HL-60 (cell line): Measurements from ENCODE around the gene PPM1H.

ENCODE experiments used
- DNase-seq, 2 experiments: peaks; one replicate each; pipeline ENCODE4 v3.0.0-alpha.2; 2010 to 2020; ENCODE audit warnings: low read depth in 1 of 2, low spot score in 1 of 2
- H3K27ac ChIP-seq: fragments of 250-450 bp; sonication (Bioruptor Pico); replicated peaks from 2 replicates; pipeline ENCODE4 v1.5.1; 2020; ENCODE audit warnings: mild to moderate bottlenecking, moderate library complexity
- H3K27me3 ChIP-seq: fragments of 250-450 bp; sonication (Bioruptor Pico); 2 replicates; pipeline ENCODE4 v1.5.1; 2021; ENCODE audit warnings: mild to moderate bottlenecking, moderate library complexity; ENCODE audit not compliant: insufficient read depth, poor library complexity, severe bottlenecking
- H3K4me3 ChIP-seq: replicated peaks from 2 replicates; pipeline ENCODE4 v1.5.1; 2011; ENCODE audit warnings: mild to moderate bottlenecking, control low read depth, low read length; ENCODE audit not compliant: insufficient read depth
- GABPA ChIP-seq: IDR thresholded peaks from 2 replicates; pipeline ENCODE4 v1.6.1; 2012; ENCODE audit warnings: low read depth
- POLR2AphosphoS5 ChIP-seq: IDR thresholded peaks from 2 replicates; pipeline ENCODE4 v1.6.1; 2012; ENCODE audit warnings: low read depth
- SPI1 ChIP-seq: IDR thresholded peaks from 2 replicates; pipeline ENCODE4 v1.6.1; 2012; ENCODE audit warnings: low read depth, mild to moderate bottlenecking, borderline replicate concordance
- TF ChIP-seq, protein P1 (sequence below): IDR thresholded peaks from one replicate; pipeline ENCODE4 v1.5.1; 2011; ENCODE audit warnings: low read length, control low read depth, inconsistent platforms; ENCODE audit not compliant: insufficient read depth
- TF ChIP-seq, protein P2 (sequence below): IDR thresholded peaks from 2 replicates; pipeline ENCODE4 v1.6.1; 2012; ENCODE audit warnings: low read depth; ENCODE audit not compliant: insufficient replicate concordance

The PPM1H gene

GRCh38 chr12:62709311-62709710, 225.6 kb downstream of the PPM1H start:
- no peak for DNase-seq
- no peaks in the 10 kb centered on the region for H3K27me3 ChIP-seq
- TF ChIP-seq SPI1 (no peak), POLR2AphosphoS5 (no peak), GABPA (no peak)
- TF ChIP-seq, protein P1, sequence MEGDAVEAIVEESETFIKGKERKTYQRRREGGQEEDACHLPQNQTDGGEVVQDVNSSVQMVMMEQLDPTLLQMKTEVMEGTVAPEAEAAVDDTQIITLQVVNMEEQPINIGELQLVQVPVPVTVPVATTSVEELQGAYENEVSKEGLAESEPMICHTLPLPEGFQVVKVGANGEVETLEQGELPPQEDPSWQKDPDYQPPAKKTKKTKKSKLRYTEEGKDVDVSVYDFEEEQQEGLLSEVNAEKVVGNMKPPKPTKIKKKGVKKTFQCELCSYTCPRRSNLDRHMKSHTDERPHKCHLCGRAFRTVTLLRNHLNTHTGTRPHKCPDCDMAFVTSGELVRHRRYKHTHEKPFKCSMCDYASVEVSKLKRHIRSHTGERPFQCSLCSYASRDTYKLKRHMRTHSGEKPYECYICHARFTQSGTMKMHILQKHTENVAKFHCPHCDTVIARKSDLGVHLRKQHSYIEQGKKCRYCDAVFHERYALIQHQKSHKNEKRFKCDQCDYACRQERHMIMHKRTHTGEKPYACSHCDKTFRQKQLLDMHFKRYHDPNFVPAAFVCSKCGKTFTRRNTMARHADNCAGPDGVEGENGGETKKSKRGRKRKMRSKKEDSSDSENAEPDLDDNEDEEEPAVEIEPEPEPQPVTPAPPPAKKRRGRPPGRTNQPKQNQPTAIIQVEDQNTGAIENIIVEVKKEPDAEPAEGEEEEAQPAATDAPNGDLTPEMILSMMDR = no peak
- TF ChIP-seq, protein P2, sequence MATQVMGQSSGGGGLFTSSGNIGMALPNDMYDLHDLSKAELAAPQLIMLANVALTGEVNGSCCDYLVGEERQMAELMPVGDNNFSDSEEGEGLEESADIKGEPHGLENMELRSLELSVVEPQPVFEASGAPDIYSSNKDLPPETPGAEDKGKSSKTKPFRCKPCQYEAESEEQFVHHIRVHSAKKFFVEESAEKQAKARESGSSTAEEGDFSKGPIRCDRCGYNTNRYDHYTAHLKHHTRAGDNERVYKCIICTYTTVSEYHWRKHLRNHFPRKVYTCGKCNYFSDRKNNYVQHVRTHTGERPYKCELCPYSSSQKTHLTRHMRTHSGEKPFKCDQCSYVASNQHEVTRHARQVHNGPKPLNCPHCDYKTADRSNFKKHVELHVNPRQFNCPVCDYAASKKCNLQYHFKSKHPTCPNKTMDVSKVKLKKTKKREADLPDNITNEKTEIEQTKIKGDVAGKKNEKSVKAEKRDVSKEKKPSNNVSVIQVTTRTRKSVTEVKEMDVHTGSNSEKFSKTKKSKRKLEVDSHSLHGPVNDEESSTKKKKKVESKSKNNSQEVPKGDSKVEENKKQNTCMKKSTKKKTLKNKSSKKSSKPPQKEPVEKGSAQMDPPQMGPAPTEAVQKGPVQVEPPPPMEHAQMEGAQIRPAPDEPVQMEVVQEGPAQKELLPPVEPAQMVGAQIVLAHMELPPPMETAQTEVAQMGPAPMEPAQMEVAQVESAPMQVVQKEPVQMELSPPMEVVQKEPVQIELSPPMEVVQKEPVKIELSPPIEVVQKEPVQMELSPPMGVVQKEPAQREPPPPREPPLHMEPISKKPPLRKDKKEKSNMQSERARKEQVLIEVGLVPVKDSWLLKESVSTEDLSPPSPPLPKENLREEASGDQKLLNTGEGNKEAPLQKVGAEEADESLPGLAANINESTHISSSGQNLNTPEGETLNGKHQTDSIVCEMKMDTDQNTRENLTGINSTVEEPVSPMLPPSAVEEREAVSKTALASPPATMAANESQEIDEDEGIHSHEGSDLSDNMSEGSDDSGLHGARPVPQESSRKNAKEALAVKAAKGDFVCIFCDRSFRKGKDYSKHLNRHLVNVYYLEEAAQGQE = no peak
- no peak overlapping the region for H3K27ac ChIP-seq
- H3K4me3 ChIP-seq = no peak overlapping the region

DNA sequence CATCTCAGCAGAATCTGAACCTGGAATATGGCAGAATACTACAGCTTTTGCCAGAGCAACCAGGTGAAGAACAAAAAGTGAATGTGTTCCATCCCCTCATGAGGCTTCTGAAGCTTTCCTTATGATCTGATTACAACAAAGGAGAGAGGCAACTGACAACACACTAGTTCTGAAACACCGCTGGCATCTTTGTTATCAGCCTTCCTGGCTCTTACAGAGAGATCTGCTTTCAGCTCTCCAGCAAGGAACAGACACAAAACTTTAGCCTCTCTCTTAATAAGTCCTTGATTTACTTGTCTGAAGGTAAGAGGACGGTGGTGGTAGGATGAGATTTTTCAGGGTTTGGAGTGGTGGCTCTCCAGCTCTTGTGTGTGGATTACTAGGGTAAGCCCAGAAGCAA, 227.0 kb downstream of the PPM1H start:
- no peak overlapping the region for H3K27ac ChIP-seq
- H3K4me3 ChIP-seq = no peak overlapping the region
- TF ChIP-seq, protein P1 = no peak
- TF ChIP-seq SPI1 (no peak), POLR2AphosphoS5 (no peak), GABPA (no peak)
- TF ChIP-seq, protein P2 = no peak
- no peak for DNase-seq
- H3K27me3 ChIP-seq = no peaks in the 10 kb centered on the region

- Histone ChIP-seq H3K27me3 (no peaks in the 10 kb centered on the region), H3K27ac (no peak overlapping the region), H3K4me3 (no peak overlapping the region)
- no peak for DNase-seq
- TF ChIP-seq, protein P2 = no peak
- no peak for TF ChIP-seq SPI1
- TF ChIP-seq, protein P1 = no peak
- no peak for TF ChIP-seq POLR2AphosphoS5
- no peak for TF ChIP-seq GABPA
Measured at GRCh38 chr12:62705846-62706245, 229.1 kb downstream of the PPM1H start.
